Transverse colon (tissue), 4 donors: ENCODE data around the gene KLF13. TPM values are rescaled to one million over a fixed set of nuclear protein-coding genes. Genes with fewer than 3 reads are reported as not detected.

Experiments used
- DNase-seq: peaks from one replicate; pipeline ENCODE4 v3.0.0-alpha.2; 2019
- H3K27ac ChIP-seq, 4 donors: fragments of 200-600 bp; sonication (generic); 2 replicates each; pipeline ENCODE4 v1.5.1; 2016 to 2018; ENCODE audit warnings: inconsistent platforms in 4 of 4
- H3K27me3 ChIP-seq: fragments of 200-600 bp; sonication (generic); 2 replicates; pipeline ENCODE4 v1.5.1; 2017; ENCODE audit warnings: inconsistent platforms
- H3K36me3 ChIP-seq, 4 donors: fragments of 200-600 bp; sonication (generic); 2 replicates each; pipeline ENCODE4 v1.5.1; 2017 to 2019; ENCODE audit warnings: inconsistent platforms in 4 of 4
- H3K4me1 ChIP-seq, 4 donors: fragments of 200-600 bp; sonication (generic); 2 replicates each; pipeline ENCODE4 v1.5.1; 2017 to 2020; ENCODE audit warnings: inconsistent platforms in 4 of 4
- H3K4me3 ChIP-seq, 4 donors: fragments of 200-600 bp; sonication (generic); 1 replicate in 1 of 4; 2 replicates in 3 of 4; pipeline versions ENCODE4 v1.5.1 to v1.6.1; 2017 to 2019; ENCODE audit warnings: inconsistent platforms in 4 of 4
- H3K9me3 ChIP-seq, 2 donors: fragments of 200-600 bp; sonication (generic); 2 replicates each; pipeline ENCODE4 v1.5.1; 2017 to 2019; ENCODE audit warnings: inconsistent platforms in 2 of 2
- CTCF ChIP-seq, 5 experiments: fragments of 200-600 bp in 3 of 5; fragments of 450-650 bp in 2 of 5; sonication (generic) in 3 of 5; IDR thresholded peaks; 1 replicate in 2 of 5; 2 replicates in 3 of 5; pipeline ENCODE4 v1.5.1; 2016 to 2017; ENCODE audit warnings: antibody characterized with exemption in 5 of 5, inconsistent platforms in 3 of 5, mild to moderate bottlenecking in 2 of 5, moderate library complexity in 1 of 5
- EP300 ChIP-seq: sonication (generic); formaldehyde crosslinking; IDR thresholded peaks from one replicate; pipeline ENCODE4 v1.6.1; 2017; ENCODE audit warnings: antibody characterized with exemption, low read depth
- POLR2A ChIP-seq: fragments of 450-650 bp; IDR thresholded peaks from one replicate; pipeline ENCODE4 v1.6.1; 2016; ENCODE audit warnings: antibody characterized with exemption, mild to moderate bottlenecking, moderate library complexity
- POLR2AphosphoS5 ChIP-seq, 3 donors: sonication (generic); formaldehyde crosslinking; IDR thresholded peaks; one replicate each; pipeline ENCODE4 v1.6.1; 2016; ENCODE audit warnings: antibody characterized with exemption in 3 of 3
- WGBS, 2 donors: methylation state at CpG; one replicate each; pipeline ENCODE4 v1.1.5; 2018; ENCODE audit warnings: low coverage in 1 of 2; 5-methylcytosine and 5-hydroxymethylcytosine counted together
- in situ Hi-C, 4 donors: fragments of 200-750 bp; cut with MboI; loops; one replicate each; pipeline versions ENCODE4 v1.15.0 to v1.15.1; 2017; ENCODE audit warnings: low sequenced_read_pairs in 3 of 4, low pct_ligation_motif_present in 1 of 4, low pct_unique_long_range_greater_than_20kb in 1 of 4
- intact Hi-C: fragments of 100-400 bp; cut with DNase I; formaldehyde crosslinking; loops from one replicate; pipeline ENCODE4 v1.15.1; 2023; ENCODE audit warnings: low total_unique reads
- total RNA-seq, 4 donors: library from RNA; depleted of rRNA; stranded (reverse); fragments of >200 nt; gene quantifications; one replicate each; pipeline ENCODE4 v1.1.0, GENCODE V29; 2016

KLF13 gene
- 10 to 100 TPM; 39.0 to 81.2 (median 68.8) TPM for total RNA-seq

GRCh38 chr15:31326156-31326874 lies at the start of gene KLF13:
Gene KLF13 (plus strand): TSS chr15:31326835. CDS start chr15:31327213, 378 bp downstream.
- no peaks in the 10 kb centered on the region for H3K9me3 ChIP-seq
- peak; percentile 99 for DNase-seq
- TF ChIP-seq POLR2A (peak; percentile 95), CTCF (IDR thresholded peaks at IDR 0.05) (peak in 1 of 5 experiments; percentile 18), EP300 (peak; percentile 34), POLR2AphosphoS5 (IDR thresholded peaks at IDR 0.05) (peak; percentile 96)
- intact Hi-C loops = loop anchor here (5.0 kb wide), 1 partner anchor 109 kb away; no protein-coding TSS in a partner anchor
- no peaks in the 10 kb centered on the region for H3K36me3 ChIP-seq
- 1% methylated on average over 12 of the region's 99 CpGs; no CpG with 5 or more reads in 1 of the 2 donors for WGBS, 2 donors
- peak within 1 kb of the TSS; percentile 61 to 97 (median 88) for H3K4me3 ChIP-seq
- H3K4me1 ChIP-seq = peaks cover 15 to 39% (median 35%) of the 10 kb centered on the region in 4 donors
- no peaks in the 10 kb centered on the region for H3K27me3 ChIP-seq
- H3K27ac ChIP-seq = peak within 1 kb of the TSS; percentile 98 to 100 (median 100)
- in situ Hi-C loops = loop anchor here in 1 of 4 donors (10.0 kb wide), 1 partner anchor 112 kb away; no protein-coding TSS in a partner anchor

- Histone ChIP-seq H3K9me3 (no peaks in the 10 kb centered on the region), H3K27ac (no peak overlapping the region), H3K4me3 (no peak overlapping the region), H3K36me3 (no peaks in the 10 kb centered on the region), H3K4me1 (peaks cover 4 to 14% (median 7%) of the 10 kb centered on the region in 4 donors), H3K27me3 (no peaks in the 10 kb centered on the region)
- intact Hi-C loops = no loop called here
- TF ChIP-seq POLR2A (no peak), CTCF (IDR thresholded peaks at IDR 0.05) (no peak), EP300 (no peak), POLR2AphosphoS5 (IDR thresholded peaks at IDR 0.05) (no peak)
- DNase-seq = no peak
- in situ Hi-C loops = no loop called here
- WGBS, 2 donors = 90% methylated on average over 3 to 4 of the region's 4 CpGs
Observed at GRCh38 chr15:31277335-31278060, 49.1 kb upstream of the KLF13 start.

DNA sequence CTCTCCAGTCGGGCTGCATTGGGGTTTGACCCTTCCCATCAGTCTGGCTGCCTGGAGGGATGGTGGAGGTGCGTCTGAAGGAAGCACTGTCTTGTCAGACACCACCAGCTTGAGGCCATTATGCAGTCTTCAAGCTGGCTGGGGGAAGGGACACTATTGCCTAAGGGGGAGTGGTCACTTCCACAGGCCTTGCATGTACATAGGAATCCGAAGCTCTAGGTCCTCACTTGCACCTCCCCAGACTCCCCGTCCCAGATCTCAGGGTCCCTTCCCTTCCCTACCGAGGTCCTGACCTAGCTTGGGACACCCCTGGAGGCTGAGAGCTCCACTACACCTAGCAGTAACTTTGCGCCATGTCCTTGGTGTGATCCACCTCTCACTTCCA lies 48.6 kb upstream of the KLF13 start:
- TF ChIP-seq EP300 = no peak
- TF ChIP-seq CTCF (IDR thresholded peaks at IDR 0.05) = no peak
- TF ChIP-seq POLR2A = no peak
- no peak for TF ChIP-seq POLR2AphosphoS5 (IDR thresholded peaks at IDR 0.05)
- DNase-seq = no peak
- no peaks in the 10 kb centered on the region for H3K9me3 ChIP-seq
- in situ Hi-C loops = no loop called here
- peaks cover 0 to 8% (median 4%) of the 10 kb centered on the region in 4 donors for H3K4me1 ChIP-seq
- H3K4me3 ChIP-seq = no peak overlapping the region
- WGBS, 2 donors = 80 to 81% methylated on average over 2 to 6 of the region's 6 CpGs
- H3K27me3 ChIP-seq = no peaks in the 10 kb centered on the region
- no peak overlapping the region for H3K27ac ChIP-seq
- intact Hi-C loops = no loop called here
- no peaks in the 10 kb centered on the region for H3K36me3 ChIP-seq

DNA sequence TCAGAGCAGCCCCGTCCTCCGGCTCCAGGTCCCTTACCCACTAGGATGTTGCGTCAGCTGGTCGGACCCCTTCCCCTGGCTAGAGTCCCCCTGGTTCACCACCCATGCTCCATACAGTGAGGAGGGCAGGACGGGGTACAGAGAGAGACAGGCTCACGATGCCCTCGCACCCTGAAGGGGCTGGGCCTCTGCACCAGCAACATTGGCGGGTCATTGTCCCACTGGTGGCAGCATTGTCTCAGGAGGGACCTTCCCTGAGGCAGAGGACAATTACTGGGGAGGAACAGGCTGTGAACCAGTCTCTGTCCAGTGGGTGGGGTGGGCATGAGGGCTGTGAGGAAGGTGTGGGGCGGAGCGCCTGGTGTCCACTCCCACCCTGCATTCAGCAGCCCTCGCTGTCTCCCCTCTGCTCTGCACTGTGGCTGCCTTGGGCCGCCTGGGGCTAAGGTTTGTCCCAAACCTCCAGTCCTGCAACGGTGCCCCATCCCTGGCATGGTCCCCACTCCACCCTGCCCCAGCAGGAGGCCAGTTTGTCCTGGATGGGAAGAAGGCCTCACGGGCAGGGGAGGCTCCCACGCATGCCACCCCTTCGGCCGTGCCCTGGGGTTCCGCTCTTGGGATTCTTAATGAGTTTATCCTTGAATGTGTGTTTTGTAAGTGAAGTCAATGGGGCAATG lies 48.0 kb upstream of the KLF13 start:
- H3K27me3 ChIP-seq = no peaks in the 10 kb centered on the region
- DNase-seq = no peak
- no peak overlapping the region for H3K4me3 ChIP-seq
- no peaks in the 10 kb centered on the region for H3K36me3 ChIP-seq
- intact Hi-C loops = no loop called here
- no peak overlapping the region for H3K27ac ChIP-seq
- no peaks in the 10 kb centered on the region for H3K9me3 ChIP-seq
- H3K4me1 ChIP-seq = peaks cover 0 to 4% (median 2%) of the 10 kb centered on the region in 4 donors
- TF ChIP-seq EP300 (no peak), POLR2A (no peak), POLR2AphosphoS5 (IDR thresholded peaks at IDR 0.05) (no peak), CTCF (IDR thresholded peaks at IDR 0.05) (no peak)
- WGBS, 2 donors = 95 to 100% methylated on average over 5 to 18 of the region's 18 CpGs
- in situ Hi-C loops = no loop called here
